Measurements from ENCODE around the gene WDR18.

- no peak for TF ChIP-seq CTCF (IDR thresholded peaks at IDR 0.05)
- no peak for TF ChIP-seq REST (IDR thresholded peaks at IDR 0.05; ENCODE audit: insufficient read depth in 1 of 2, low read depth in 2 of 2, low read length in 1 of 2)
Measured at GRCh38 chr19:1027650-1028061, 43.5 kb downstream of the WDR18 start.
